Uterus (tissue), 2 donors: ENCODE data around the gene CDKL4.

Experiments used
- POLR2A ChIP-seq, 2 donors: fragments of 450-650 bp; IDR thresholded peaks; one replicate each; pipeline ENCODE4 v1.6.1; 2016; ENCODE audit warnings: antibody characterized with exemption in 2 of 2, mild to moderate bottlenecking in 1 of 2, moderate library complexity in 1 of 2
- TF ChIP-seq, protein P1 (sequence below), 4 experiments: fragments of 200-600 bp in 2 of 4; fragments of 450-650 bp in 2 of 4; sonication (generic) in 2 of 4; IDR thresholded peaks; one replicate each; pipeline ENCODE4 v1.5.1; 2016 to 2019; ENCODE audit warnings: antibody characterized with exemption in 4 of 4, mild to moderate bottlenecking in 2 of 4, moderate library complexity in 1 of 4

- TF ChIP-seq, protein P1, sequence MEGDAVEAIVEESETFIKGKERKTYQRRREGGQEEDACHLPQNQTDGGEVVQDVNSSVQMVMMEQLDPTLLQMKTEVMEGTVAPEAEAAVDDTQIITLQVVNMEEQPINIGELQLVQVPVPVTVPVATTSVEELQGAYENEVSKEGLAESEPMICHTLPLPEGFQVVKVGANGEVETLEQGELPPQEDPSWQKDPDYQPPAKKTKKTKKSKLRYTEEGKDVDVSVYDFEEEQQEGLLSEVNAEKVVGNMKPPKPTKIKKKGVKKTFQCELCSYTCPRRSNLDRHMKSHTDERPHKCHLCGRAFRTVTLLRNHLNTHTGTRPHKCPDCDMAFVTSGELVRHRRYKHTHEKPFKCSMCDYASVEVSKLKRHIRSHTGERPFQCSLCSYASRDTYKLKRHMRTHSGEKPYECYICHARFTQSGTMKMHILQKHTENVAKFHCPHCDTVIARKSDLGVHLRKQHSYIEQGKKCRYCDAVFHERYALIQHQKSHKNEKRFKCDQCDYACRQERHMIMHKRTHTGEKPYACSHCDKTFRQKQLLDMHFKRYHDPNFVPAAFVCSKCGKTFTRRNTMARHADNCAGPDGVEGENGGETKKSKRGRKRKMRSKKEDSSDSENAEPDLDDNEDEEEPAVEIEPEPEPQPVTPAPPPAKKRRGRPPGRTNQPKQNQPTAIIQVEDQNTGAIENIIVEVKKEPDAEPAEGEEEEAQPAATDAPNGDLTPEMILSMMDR (IDR thresholded peaks at IDR 0.05): no peak
- TF ChIP-seq POLR2A (IDR thresholded peaks at IDR 0.05): no peak
Measured at GRCh38 chr2:39158351-39158750, 85.4 kb downstream of the CDKL4 start.
